ENCODE results near the gene LRIT3. TPM values are rescaled to one million over a fixed set of nuclear protein-coding genes. Genes with fewer than 3 reads are reported as not detected.
"Not testable (repeated sequence)": the region's sequence is repeated elsewhere in the genome, so short reads cannot be mapped to it uniquely, and the experiment has no call there.

LRIT3 gene
- total RNA-seq, 1 experiment from 2014 or later = 0.26 TPM

GRCh38 chr4:109875106-109875505 is 27.2 kb downstream of the LRIT3 start:
- BruUV-seq (replicated peaks) = no TSS peak
- intact Hi-C loops (cut with micrococcal nuclease; ENCODE audit: unreplicated experiment) = no loop called here
- Histone ChIP-seq H3K36me3 (ENCODE audit: insufficient read depth, low read length, poor library complexity, severe bottlenecking) (no peaks in the 10 kb centered on the region), H3K4me3 (ENCODE audit: low read depth, low read length, poor library complexity, severe bottlenecking) (no peak overlapping the region), H3K27ac (ENCODE audit: low read depth, low read length, poor library complexity, severe bottlenecking) (no peak overlapping the region), H3K9me3 (ENCODE audit: low read depth, low read length, poor library complexity, severe bottlenecking) (no peaks in the 10 kb centered on the region), H3K4me1 (ENCODE audit: insufficient read depth, low read length, poor library complexity, severe bottlenecking) (no peaks in the 10 kb centered on the region), H3K27me3 (replicated peaks; ENCODE audit: insufficient read depth, low read depth, low read length, poor library complexity) (no peaks in the 10 kb centered on the region)
- ChIA-PET POLR2A (ENCODE audit: low non-redundant PET) (no interaction called here), CTCF (no interaction called here)
- TF ChIP-seq EZH2 (IDR thresholded peaks at IDR 0.05; ENCODE audit: borderline replicate concordance, low read depth, low read length, poor library complexity, severe bottlenecking) (no peak), CTCF (conservative IDR thresholded peaks at IDR 0.05; ENCODE audit: low read depth, low read length) (no peak)
- no peak for DNase-seq (ENCODE audit: low spot score)

GRCh38 chr4:109875553-109875952 is 27.6 kb downstream of the LRIT3 start:
- DNase-seq (ENCODE audit: low spot score); H3K36me3 ChIP-seq (ENCODE audit: insufficient read depth, low read length, poor library complexity, severe bottlenecking); POLR2A ChIA-PET (ENCODE audit: low non-redundant PET); intact Hi-C loops (cut with micrococcal nuclease; ENCODE audit: unreplicated experiment); H3K27ac ChIP-seq (ENCODE audit: low read depth, low read length, poor library complexity, severe bottlenecking); H3K4me3 ChIP-seq (ENCODE audit: low read depth, low read length, poor library complexity, severe bottlenecking); H3K4me1 ChIP-seq (ENCODE audit: insufficient read depth, low read length, poor library complexity, severe bottlenecking); CTCF ChIA-PET; H3K9me3 ChIP-seq (ENCODE audit: low read depth, low read length, poor library complexity, severe bottlenecking); BruUV-seq (replicated peaks); H3K27me3 ChIP-seq (replicated peaks; ENCODE audit: insufficient read depth, low read depth, low read length, poor library complexity): not testable (repeated sequence)

GRCh38 chr4:109876634-109877265 is 28.8 kb downstream of the LRIT3 start:
- no peaks in the 10 kb centered on the region for H3K36me3 ChIP-seq (ENCODE audit: insufficient read depth, low read length, poor library complexity, severe bottlenecking)
- no peaks in the 10 kb centered on the region for H3K27me3 ChIP-seq (replicated peaks; ENCODE audit: insufficient read depth, low read depth, low read length, poor library complexity)
- H3K27ac ChIP-seq (ENCODE audit: low read depth, low read length, poor library complexity, severe bottlenecking) = no peak overlapping the region
- intact Hi-C loops (cut with micrococcal nuclease; ENCODE audit: unreplicated experiment) = no loop called here
- ChIA-PET POLR2A (ENCODE audit: low non-redundant PET) (no interaction called here), CTCF (no interaction called here)
- no peaks in the 10 kb centered on the region for H3K4me1 ChIP-seq (ENCODE audit: insufficient read depth, low read length, poor library complexity, severe bottlenecking)
- no TSS peak for BruUV-seq (replicated peaks)
- TF ChIP-seq CTCF (conservative IDR thresholded peaks at IDR 0.05; ENCODE audit: low read depth, low read length) (no peak), EZH2 (IDR thresholded peaks at IDR 0.05; ENCODE audit: borderline replicate concordance, low read depth, low read length, poor library complexity, severe bottlenecking) (no peak)
- H3K4me3 ChIP-seq (ENCODE audit: low read depth, low read length, poor library complexity, severe bottlenecking) = no peak overlapping the region
- no peaks in the 10 kb centered on the region for H3K9me3 ChIP-seq (ENCODE audit: low read depth, low read length, poor library complexity, severe bottlenecking)
- DNase-seq (ENCODE audit: low spot score) = no peak

- Histone ChIP-seq H3K4me3 (ENCODE audit: low read depth, low read length, poor library complexity, severe bottlenecking) (no peak overlapping the region), H3K27me3 (replicated peaks; ENCODE audit: insufficient read depth, low read depth, low read length, poor library complexity) (no peaks in the 10 kb centered on the region), H3K27ac (ENCODE audit: low read depth, low read length, poor library complexity, severe bottlenecking) (no peak overlapping the region), H3K9me3 (ENCODE audit: low read depth, low read length, poor library complexity, severe bottlenecking) (no peaks in the 10 kb centered on the region), H3K4me1 (ENCODE audit: insufficient read depth, low read length, poor library complexity, severe bottlenecking) (no peaks in the 10 kb centered on the region), H3K36me3 (ENCODE audit: insufficient read depth, low read length, poor library complexity, severe bottlenecking) (no peaks in the 10 kb centered on the region)
- no peak for DNase-seq (ENCODE audit: low spot score)
- BruUV-seq (replicated peaks) = no TSS peak
- ChIA-PET CTCF (no interaction called here), POLR2A (ENCODE audit: low non-redundant PET) (no interaction called here)
- intact Hi-C loops (cut with micrococcal nuclease; ENCODE audit: unreplicated experiment) = no loop called here
- no peak for TF ChIP-seq EZH2 (IDR thresholded peaks at IDR 0.05; ENCODE audit: borderline replicate concordance, low read depth, low read length, poor library complexity, severe bottlenecking)
These were observed 29.5 kb downstream of the LRIT3 start for GRCh38 chr4:109877400-109877799.
